DMS79 treated with DMSO at 0.1 percent for 48 hours (cell line): ENCODE measurements around the gene DNAJB2.
A peak's percentile ranks its signal among the peaks of the same experiment; 100 is the strongest.
"Not testable (repeated sequence)": the region's sequence is repeated elsewhere in the genome, so short reads cannot be mapped to it uniquely, and the experiment has no call there.

Experiments used
- DNase-seq: peaks from one replicate; lab custom pipeline; 2025; lab: John Stamatoyannopoulos, UW

The DNAJB2 gene

DNA sequence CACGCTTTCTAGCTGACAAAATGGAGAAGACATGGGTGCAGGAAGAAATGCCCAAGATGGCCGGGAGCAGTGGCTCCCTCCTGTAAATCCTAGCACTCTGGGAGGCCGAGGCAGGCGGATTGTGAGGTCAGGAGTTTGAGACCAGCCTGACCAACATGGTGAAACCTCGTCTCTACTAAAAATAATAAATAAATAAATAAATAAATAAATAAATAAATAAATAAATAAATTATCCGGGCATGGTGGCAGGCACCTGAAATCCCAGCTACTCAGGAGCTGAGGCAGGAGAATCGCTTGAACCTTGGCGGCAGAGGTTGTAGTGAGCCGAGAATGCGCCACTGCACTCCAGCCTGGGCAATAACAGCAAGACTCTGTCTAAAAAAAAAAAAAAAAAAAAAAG lies 20.2 kb upstream of the DNAJB2 start:
- not testable (repeated sequence) for DNase-seq

GRCh38 chr2:219261024-219261855 lies 17.9 kb upstream of the DNAJB2 start:
- DNase-seq, result no peak

GRCh38 chr2:219266232-219266631 lies 12.9 kb upstream of the DNAJB2 start:
- no peak for DNase-seq

DNA sequence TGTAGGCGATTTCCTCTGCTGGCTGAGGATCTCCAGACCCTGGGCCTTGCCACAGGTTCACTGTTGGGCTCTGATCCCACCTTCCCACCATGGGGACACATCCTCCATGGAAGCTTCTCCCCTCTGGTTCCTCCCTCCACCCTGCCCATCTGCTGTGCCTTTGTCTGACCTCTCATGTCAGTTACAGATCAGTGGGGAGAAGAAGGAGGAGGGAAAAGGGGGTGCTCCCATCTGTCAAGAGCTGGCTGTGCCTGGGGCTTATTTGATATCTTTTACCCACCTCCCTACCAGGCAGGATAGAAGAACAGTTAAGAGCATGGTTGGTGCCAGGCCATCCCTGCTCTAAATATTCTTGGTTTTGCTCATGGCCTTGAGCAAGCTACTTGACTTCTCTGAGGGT lies 12.3 kb upstream of the DNAJB2 start:
- DNase-seq, result no peak

DNA sequence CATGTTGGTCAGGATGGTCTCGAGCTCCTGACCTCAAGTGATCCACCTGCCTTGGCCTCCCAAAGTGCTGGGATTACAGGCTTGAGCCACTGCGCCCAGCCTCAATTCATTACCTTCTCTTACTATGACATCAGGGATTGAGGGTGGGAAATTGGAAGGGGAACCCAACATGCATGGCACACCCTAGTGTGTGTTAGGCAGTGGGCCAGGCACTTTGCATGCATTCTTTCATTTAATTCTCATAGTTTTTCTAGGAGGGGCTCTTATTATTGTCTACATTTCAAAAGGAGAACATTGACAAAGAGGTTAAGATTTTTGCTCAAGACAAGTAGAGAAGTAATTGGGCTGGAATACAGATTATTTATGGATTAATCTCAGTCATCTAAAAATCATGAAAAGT lies 10.9 kb upstream of the DNAJB2 start:
- no peak for DNase-seq

DNA sequence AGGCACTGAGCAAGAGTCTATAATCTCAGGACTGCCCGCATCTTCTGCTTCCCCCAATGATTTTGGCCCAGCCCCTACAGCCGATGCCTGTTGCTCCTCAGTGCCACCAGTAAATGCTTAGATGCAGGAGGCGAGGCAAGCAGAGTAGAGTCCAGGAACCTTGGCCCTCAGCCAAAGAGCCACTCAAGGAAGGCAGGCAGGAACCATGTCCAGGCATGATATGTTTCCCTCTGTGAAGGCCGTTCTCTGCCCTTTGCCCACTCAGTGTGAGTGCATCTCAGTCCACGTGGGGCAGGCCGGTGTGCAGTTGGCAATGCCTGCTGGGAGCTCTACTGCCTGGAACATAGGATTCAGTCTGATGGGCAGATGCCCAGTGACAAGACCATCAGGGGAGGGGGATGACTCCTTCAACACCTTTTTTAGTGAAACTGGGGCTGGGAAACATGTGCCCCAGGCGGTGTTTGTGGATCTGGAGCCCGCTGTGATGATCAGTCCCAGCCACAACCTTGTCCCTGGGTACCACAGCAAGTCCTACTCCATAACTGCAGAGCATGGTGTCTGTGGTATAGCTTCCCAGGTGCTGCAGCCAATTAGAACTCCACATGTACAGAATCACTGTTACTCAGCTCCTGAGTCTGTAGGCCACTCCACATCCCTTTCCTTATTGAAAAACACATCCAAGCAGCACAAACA lies 9.7 kb upstream of the DNAJB2 start:
- peak; percentile 89 for DNase-seq

- no peak for DNase-seq
These were observed 9.2 kb upstream of the DNAJB2 start for GRCh38 chr2:219270055-219270372.

DNA sequence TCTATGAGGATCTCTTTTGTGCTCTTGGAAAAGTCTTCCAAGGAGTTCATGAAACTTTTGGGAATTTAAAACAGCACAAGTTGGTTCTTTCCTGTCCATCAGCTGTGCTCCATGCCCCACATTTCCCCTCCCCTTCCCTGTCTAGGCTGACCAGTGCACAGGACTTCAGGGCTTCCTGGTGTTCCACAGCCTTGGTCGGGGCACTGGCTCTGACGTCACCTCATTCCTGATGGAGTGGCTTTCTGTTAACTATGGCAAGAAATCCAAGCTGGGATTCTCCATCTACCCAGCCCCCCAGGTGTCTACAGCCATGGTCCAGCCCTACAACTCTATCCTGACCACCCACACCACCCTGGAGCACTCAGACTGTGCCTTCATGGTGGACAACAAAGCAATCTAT lies 8.1 kb upstream of the DNAJB2 start:
- no peak for DNase-seq

DNA sequence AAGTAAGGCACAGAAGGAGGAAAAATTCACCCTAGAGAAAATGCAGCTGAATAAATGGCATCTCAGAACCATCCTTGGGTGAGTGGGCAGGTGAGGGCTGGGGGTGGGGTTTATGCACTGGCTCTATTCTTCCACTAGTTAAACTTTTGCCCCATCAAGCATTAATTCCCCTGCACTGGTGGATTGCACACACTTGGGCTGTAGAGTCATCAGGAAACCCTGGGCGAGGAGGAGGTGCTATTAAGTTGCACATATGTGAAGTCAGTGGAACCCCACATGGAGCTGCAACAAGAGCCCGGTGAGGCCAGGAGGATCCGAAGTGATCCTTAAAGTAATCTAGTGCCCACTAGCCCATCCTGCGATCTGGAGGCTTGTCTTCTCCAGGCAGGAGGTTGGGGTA lies 6.8 kb upstream of the DNAJB2 start:
- no peak for DNase-seq

DNA sequence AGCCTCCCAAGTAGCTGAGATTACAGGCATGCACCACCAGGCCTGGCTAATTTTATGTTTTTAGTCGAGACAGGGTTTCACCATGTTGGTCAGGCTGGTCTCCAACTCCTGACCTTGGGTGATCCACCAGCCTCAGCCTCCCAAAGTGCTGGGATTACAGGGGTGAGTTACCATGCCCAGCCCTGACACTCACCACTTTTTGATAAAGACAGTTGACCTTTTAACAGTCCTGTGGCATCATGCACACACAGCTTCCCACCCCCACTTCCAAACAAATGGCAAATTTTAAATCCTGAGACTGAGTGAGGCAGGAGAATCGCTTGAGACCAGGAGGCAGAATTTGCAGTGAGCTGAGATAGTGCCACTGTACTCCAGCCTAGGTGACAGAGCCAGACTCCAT lies 6.2 kb upstream of the DNAJB2 start:
- DNase-seq, result no peak

DNA sequence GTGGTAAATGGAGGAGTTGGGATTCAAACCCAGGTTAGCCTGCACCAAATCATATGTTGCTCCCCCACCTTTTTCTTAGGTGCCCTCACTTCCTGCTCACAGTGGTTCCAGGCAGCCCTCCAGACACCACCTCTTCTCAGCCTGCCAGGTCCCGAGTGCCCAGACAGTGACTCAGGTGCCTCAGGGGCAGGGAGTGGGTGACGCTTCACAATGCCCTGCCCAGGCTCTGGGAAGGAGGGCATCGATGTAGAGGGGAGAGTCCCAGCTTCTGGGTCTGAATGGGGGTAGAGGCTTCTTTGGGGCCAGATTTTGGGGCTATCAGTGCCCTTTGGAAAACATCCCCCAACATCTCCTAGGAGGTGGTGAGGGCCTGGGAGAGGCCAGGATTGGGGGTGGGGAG lies 5.2 kb upstream of the DNAJB2 start:
- DNase-seq, result no peak

GRCh38 chr2:219274361-219274921 lies 4.7 kb upstream of the DNAJB2 start:
- no peak for DNase-seq

DNA sequence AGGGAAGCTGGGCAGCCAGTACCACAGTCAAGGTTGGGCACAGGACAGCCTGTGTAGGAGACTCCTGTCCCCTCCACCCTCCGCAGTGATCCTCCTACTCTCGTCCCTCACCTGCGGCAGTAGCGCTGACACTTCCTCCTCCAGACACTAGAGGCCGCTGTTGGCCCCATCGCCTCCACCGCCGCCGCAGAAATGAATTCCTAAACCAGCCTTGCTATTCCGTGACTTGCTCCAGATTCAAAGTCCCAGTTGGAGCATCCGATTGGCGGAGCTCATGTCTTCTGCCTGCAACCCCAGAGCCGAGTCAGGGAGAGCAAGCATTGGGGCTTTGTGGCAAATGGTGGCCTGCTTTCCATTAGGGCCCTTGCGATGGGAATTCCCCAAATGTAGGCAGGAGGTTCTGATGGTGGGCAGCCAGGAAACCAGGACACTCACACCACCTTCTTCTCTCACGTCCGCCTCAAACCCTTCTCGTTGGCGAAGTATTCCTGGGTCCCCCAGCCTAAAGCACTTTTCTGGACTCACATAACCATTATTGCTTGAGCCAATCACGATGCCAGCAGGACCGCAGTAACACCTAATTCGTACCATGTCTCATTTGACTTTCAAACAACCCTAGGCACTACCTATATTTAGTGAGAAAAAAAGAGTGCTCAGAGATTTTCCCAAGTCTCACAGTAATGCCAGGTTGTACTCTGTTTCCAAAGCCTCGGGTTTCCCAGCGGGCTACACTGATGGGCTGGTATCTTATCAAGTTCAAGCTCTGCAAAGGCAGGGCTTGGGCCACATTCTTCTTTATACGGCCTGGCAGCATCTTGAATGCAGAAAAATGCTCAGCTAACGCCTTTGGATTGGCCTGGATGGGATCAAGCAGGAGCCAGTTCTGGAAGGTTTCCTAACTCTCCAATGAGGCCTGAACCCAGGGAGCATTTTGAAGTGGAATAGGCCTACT lies 1.2 kb upstream of the DNAJB2 start:
- peak; percentile 83 for DNase-seq

GRCh38 chr2:219278655-219279150 lies 463 bp upstream of the DNAJB2 start:
- DNase-seq, result no peak

DNA sequence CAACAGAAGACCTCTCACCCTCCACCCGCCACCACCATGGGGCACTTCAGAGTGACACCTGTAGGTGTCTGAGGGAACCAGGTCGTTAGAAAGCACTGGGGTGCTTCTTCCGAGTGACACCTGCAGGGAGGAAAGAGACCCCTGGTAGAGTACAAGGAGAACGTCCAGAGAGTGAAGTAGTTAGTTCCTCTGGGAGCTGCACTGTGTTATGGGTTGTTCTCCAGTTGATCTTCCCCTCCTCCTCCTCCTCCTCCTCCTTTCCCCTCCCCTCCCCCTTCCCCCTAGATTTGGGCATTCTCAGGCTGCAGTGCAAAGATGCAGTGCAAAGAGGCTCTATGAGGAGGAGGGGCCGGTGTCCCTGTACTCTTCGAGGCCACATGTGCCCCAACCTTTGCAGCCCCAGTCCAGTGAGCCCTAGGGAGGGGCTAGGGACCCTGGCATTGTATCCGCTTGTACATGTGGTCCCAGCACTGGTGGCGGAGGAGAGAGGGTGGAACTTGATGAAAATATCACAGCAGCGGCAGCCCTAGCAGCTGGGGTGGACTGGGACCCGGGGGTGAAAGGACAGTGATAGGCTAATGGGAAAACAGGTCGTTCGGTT lies 850 bp downstream of the DNAJB2 start:
- DNase-seq, result no peak

DNA sequence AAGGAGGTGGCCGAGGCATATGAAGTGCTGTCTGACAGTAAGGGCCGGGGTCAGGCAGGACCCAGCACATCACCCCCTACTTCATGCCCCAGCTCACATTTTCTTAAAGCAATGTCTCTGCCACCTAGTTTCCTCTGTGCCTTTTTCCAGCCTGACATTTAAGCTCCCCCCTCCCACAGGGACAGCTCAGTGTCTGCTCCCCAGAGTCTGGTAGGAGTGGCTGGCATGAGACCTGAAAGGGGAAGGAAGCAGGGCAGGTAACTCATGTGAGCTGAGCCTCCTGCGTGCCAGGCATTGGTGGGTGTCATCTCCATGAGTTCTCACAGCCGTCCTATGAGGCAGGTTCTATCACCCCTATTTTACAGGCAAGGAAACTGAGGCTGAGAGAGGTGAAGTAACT lies 1.5 kb downstream of the DNAJB2 start:
- DNase-seq, result no peak

- DNase-seq, result no peak
These were observed 2.4 kb downstream of the DNAJB2 start for GRCh38 chr2:219281588-219281987.

DNA sequence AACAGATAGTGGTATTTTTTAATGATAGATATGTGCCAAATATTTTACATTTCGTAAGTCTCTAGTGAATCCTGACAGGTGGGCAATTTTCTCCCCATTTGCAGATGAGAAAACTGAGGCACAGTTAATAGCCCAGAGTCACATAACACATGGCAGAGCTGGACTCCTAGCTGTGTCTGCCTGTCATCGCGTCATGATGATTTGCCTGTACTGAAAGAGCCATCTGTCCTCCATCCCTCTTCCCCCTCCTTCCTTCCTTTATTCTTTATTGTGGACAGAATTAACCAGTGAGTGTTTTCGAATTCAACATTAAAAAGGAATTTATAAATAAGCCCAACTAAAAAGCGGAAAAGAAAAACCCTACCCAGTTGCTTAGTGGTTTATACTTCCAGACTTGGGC lies 3.2 kb downstream of the DNAJB2 start:
- no peak for DNase-seq

DNA sequence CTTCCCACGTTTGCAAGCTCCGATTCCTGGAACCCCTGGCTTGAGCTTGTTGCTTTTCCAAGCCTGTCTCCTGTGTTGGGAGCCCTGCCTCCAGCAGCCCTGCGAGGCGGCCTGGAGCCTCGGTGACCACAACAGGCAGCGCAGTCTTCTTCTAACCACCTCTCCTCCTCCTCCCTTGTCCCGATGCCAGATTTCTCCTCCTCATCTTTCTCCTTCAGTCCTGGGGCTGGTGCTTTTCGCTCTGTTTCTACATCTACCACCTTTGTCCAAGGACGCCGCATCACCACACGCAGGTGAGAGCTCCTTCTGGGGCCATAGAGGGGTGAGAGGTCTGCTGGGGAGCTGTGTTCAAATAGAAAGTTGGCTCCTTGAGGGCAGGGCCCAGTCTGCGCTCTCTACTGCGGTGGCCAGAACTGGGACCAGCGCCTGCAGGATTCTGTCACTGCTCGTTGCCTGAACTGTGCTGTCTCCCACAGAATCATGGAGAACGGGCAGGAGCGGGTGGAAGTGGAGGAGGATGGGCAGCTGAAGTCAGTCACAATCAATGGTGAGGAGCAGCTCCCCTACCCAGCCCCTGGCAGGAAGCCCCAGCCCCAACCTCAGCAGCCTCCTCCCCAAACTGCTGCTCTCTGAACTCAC lies 3.9 kb downstream of the DNAJB2 start:
- no peak for DNase-seq

DNA sequence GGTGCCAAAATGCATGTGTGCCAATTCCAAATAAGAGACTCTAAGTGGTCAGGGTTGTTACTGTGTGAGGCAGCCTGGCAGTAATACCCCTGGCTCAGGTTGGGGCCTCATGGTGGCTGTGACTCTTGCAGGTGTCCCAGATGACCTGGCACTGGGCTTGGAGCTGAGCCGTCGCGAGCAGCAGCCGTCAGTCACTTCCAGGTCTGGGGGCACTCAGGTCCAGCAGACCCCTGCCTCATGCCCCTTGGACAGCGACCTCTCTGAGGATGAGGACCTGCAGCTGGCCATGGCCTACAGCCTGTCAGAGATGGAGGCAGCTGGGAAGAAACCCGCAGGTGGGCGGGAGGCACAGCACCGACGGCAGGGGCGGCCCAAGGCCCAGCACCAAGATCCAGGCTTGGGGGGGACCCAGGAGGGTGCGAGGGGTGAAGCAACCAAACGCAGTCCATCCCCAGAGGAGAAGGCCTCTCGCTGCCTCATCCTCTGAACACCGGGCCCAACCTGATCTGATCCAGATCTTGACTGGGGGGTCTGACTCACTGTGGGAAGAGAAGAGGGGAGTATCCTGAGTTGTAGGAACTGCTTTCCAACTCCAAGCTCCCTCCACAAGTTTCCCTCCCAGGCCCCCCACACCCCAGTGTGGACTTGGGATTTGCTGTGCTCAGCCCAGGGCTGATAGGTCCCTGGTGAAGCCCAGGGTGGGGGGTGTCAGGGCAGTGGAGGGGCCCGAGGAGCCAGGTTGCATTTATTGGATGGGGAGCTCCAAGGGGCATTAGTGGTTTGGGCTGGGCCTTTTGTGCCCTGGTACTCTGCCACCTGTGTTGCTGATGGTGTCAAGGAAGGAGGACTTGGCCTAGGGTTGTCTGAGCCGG lies 5.6 kb downstream of the DNAJB2 start:
- DNase-seq, result no peak
